HG03039 (cell line): Measurements from ENCODE around the gene SPATA31A3.
"Not testable (repeated sequence)": the region's sequence is repeated elsewhere in the genome, so short reads cannot be mapped to it uniquely, and the experiment has no call there.

Experiments used
- ATAC-seq: cut with Tn5 transposase; IDR thresholded peaks from one replicate; pipeline ENCODE4 v1.9.1; 2021; ENCODE audit warnings: mild to moderate bottlenecking, moderate library complexity; ENCODE audit not compliant: unreplicated experiment

The SPATA31A3 gene

GRCh38 chr9:66992450-66992849 lies at the start of gene SPATA31A3:
Gene SPATA31A3, minus strand, starts transcription at chr9:66992550. Its CDS starts 29 bp downstream, at chr9:66992521.
- not testable (repeated sequence) for ATAC-seq

GRCh38 chr9:66952576-66952975 lies 39.8 kb downstream of the SPATA31A3 start:
- not testable (repeated sequence) for ATAC-seq

GRCh38 chr9:66942400-66943155 lies 49.8 kb downstream of the SPATA31A3 start:
- ATAC-seq, result not testable (repeated sequence)

- ATAC-seq, result not testable (repeated sequence)
Measured at GRCh38 chr9:66939878-66940830, 52.2 kb downstream of the SPATA31A3 start.

- ATAC-seq, result not testable (repeated sequence)
Measured at GRCh38 chr9:66938322-66938721, 54.0 kb downstream of the SPATA31A3 start.

GRCh38 chr9:66937662-66938061 lies 54.7 kb downstream of the SPATA31A3 start:
- not testable (repeated sequence) for ATAC-seq
